Omental fat pad (tissue), 4 donors: ENCODE measurements around the gene YIPF5. TPM values are rescaled to one million over a fixed set of nuclear protein-coding genes. Genes with fewer than 3 reads are reported as not detected.

Experiments used
- ATAC-seq: fragments of 150-250 bp; one replicate; pipeline ENCODE4 v1.9.1; 2016; ENCODE audit warnings: mild to moderate bottlenecking, moderate library complexity; ENCODE audit not compliant: low FRiP score
- DNase-seq: peaks from one replicate; pipeline ENCODE4 v3.0.0-alpha.2; 2019; ENCODE audit warnings: low spot score
- total RNA-seq, 4 donors: library from RNA; depleted of rRNA; stranded (reverse); fragments of >200 nt; gene quantifications; one replicate each; pipeline ENCODE4 v1.1.0, GENCODE V29; 2016
- TF ChIP-seq, protein P1 (sequence below), 3 donors: fragments of 450-650 bp; IDR thresholded peaks; one replicate each; pipeline ENCODE4 v1.5.1; 2016 to 2017; ENCODE audit warnings: antibody characterized with exemption in 3 of 3, mild to moderate bottlenecking in 3 of 3, moderate library complexity in 2 of 3

YIPF5 gene
- total RNA-seq, 4 donors from 2014 or later = 30.5 to 45.7 (median 44.7) TPM

DNA sequence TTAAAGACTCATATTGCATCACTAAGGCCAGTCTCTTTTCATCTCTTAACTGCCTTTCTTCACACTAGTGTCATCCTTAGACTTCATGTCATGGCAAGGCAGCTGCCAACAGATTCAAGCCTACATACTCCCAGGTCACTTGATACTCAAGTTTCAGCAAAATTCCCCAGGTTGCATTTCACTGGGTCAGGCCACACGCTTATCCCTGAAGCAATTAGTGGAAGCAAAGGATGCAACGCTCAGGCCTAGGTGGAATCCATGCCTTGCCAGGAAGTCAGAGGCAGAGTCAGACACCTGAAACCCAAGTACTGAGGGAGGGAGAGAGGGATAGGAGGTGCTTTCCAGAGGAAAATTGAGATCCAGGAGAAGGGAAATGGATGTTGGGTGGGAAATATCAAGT, 28.9 kb downstream of the YIPF5 start:
- DNase-seq (no peak), ATAC-seq (no peak)
- TF ChIP-seq, protein P1, sequence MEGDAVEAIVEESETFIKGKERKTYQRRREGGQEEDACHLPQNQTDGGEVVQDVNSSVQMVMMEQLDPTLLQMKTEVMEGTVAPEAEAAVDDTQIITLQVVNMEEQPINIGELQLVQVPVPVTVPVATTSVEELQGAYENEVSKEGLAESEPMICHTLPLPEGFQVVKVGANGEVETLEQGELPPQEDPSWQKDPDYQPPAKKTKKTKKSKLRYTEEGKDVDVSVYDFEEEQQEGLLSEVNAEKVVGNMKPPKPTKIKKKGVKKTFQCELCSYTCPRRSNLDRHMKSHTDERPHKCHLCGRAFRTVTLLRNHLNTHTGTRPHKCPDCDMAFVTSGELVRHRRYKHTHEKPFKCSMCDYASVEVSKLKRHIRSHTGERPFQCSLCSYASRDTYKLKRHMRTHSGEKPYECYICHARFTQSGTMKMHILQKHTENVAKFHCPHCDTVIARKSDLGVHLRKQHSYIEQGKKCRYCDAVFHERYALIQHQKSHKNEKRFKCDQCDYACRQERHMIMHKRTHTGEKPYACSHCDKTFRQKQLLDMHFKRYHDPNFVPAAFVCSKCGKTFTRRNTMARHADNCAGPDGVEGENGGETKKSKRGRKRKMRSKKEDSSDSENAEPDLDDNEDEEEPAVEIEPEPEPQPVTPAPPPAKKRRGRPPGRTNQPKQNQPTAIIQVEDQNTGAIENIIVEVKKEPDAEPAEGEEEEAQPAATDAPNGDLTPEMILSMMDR (IDR thresholded peaks at IDR 0.05) = no peak

DNA sequence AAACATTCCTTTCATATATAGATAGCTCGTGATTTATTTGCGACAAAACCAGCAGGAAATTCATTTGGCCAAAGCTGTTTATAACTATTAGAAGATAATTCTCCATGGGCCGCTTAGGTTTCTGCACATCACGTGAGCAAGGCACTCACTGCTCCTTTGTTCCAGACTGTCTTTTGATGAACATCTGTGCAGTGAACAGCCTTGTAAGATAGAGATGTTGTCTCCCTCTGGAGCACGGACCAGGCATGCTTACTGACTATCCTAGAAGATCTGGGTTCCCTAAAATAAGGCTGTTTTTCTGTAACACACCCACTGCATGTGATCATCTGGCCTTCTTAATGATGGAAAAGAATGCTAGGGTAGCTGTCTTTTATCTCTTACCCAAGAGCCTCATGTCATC, 30.9 kb downstream of the YIPF5 start:
- TF ChIP-seq, protein P1 (IDR thresholded peaks at IDR 0.05) = no peak
- ATAC-seq = no peak
- DNase-seq = no peak

DNA sequence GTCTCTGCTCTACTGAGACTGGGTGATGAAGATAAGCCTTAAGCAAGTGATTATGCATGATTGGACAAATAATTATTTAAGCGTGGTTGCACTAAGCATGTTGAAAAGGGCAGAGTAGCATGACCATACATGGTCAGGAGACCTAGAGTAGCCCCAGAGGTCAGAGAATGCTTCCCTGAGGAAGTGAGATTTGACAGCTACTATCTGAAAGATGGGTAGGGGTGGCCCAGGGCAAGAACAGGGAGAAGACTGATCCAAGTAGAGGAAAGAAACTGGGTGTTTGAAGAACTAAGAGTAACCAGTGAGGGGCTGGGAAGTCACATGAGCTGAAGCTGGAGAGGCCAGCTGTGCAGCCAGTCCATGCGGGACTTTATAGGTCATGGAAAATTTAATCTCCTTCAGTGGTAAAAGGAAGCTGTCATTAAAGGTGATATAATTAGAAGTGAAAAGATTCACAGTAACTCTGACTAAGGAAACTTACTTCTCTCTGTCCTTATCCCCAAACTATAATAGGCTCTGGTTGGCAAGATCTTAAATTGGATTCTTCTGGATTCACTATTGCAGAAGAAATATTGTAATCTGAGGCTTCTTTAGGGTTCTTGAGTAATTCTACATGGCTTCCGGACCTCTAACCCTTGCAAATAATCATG, 35.2 kb downstream of the YIPF5 start:
- TF ChIP-seq, protein P1 (IDR thresholded peaks at IDR 0.05) = no peak
- no peak for ATAC-seq
- no peak for DNase-seq

- TF ChIP-seq, protein P1 (IDR thresholded peaks at IDR 0.05) = no peak
- DNase-seq (no peak), ATAC-seq (no peak)
Observed at GRCh38 chr5:144134194-144134826, 36.1 kb downstream of the YIPF5 start.

DNA sequence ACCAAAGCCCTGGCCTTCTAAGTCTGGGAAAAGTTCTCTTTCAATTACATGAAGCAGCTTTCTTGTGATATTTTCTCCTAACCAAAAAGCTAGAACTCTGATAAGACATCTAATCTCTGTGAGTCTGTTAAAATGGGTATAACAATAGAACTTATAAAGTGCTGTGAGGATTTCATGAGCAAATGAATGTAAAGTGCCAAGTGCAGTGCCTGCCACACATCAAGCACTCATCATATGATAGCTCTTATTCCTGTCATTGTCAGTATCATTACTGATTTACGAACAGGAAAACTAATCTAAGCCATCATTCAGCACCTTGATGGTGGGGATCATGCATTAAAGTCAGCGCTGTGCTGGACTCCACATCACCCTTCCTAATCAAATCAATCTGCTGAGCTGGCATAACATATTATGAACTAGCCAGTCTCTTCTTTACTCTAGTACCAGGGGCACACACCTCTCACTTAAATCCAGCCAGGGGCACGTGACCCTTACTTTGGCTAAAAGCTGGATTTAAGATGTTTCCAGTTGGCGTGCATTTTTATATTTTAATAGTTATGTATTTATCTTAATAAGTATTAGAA, 37.3 kb downstream of the YIPF5 start:
- ATAC-seq (no peak), DNase-seq (no peak)
- TF ChIP-seq, protein P1 (IDR thresholded peaks at IDR 0.05) = no peak

- DNase-seq (no peak), ATAC-seq (no peak)
- TF ChIP-seq, protein P1 (IDR thresholded peaks at IDR 0.05) = no peak
Observed at GRCh38 chr5:144131261-144131660, 39.2 kb downstream of the YIPF5 start.

- ATAC-seq (no peak), DNase-seq (no peak)
- TF ChIP-seq, protein P1 (IDR thresholded peaks at IDR 0.05) = no peak
Observed at GRCh38 chr5:144130306-144130705, 40.2 kb downstream of the YIPF5 start.
